ENCODE measurements around the gene PATE4.

PATE4 gene

DNA sequence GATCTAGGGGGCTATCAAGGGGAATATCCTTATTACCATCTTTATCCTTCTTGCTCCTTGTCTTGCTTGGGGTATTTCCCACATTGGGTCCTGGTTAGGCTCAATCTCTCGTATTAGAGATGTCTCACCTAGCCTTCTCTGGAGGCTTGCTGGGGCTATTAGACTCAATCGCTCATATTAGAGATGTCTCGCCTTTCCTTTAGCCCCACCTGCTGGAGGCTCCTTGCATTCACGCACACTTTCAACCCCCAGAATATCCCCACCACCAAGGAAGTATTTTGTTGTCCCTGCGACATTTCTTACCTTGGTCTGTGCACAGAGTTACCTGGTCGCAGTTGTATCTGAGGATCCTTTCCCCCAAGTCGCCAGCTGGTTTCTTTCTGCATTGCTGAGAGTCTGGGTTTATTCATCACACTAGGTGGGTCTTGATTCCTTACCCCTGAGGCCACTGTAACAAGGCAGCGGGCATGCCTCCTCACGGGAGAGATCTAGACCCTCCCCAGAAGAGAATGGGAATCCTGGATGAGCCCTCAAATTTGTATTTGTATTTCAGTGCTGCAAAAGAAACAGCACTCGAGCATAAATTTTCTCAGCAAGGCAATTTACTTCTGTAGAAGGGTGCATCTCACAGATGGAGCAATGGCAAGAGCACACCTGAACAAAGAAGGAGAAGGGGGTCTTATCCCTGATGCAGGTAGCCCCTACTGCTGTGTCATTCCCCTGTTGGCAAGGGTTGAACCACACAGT, 38.4 kb downstream of the PATE4 start:
- Histone ChIP-seq H3K36me3 (ENCODE audit: insufficient read depth, insufficient read length, low read length) (peaks cover 3% of the 10 kb centered on the region), H3K9me3 (ENCODE audit: insufficient read depth, low read length) (peaks cover 17% of the 10 kb centered on the region; the same call in 1 of the 2 replicates), H3K9ac (ENCODE audit: insufficient read length, low read depth) (no peak overlapping the region), H3K4me3 (ENCODE audit: insufficient read length, low read depth) (no peak overlapping the region), H3K4me1 (ENCODE audit: insufficient read depth, insufficient read length) (no peaks in the 10 kb centered on the region), H3K27me3 (ENCODE audit: insufficient read depth, insufficient read length) (no peaks in the 10 kb centered on the region)
- TF ChIP-seq SUZ12 (IDR thresholded peaks at IDR 0.05; ENCODE audit: extremely low read depth, insufficient read depth, insufficient read length) (no peak), YY1 (IDR thresholded peaks at IDR 0.05; ENCODE audit: insufficient read depth, insufficient read length) (no peak), ZNF274 (IDR thresholded peaks at IDR 0.05; ENCODE audit: low read depth, low read length) (no peak)
- DNase-seq (ENCODE audit: low read depth, low spot score), result peak; percentile 25

DNA sequence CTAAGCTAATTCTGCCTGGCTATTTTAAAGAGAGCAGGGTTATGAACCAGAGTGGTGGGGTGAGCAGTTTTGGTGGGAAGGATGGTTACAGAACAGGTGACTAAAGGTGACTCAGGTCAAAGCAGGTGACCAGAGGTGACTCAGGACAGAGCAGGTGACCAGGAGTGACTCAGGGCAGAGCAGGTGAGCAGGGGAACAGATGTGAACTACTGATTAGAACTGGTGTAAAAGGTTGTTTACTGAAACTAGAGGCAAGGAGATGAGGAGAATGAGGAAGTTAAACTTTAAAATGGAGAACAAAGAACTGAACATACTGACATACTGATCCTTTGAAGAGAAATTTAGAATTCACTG, 39.0 kb downstream of the PATE4 start:
- no peak for DNase-seq (ENCODE audit: low read depth, low spot score)
- H3K9me3 ChIP-seq (ENCODE audit: insufficient read depth, low read length), result peaks cover 17% of the 10 kb centered on the region; the same call in 1 of the 2 replicates
- no peaks in the 10 kb centered on the region for H3K27me3 ChIP-seq (ENCODE audit: insufficient read depth, insufficient read length)
- H3K9ac ChIP-seq (ENCODE audit: insufficient read length, low read depth), result no peak overlapping the region
- no peak overlapping the region for H3K4me3 ChIP-seq (ENCODE audit: insufficient read length, low read depth)
- H3K4me1 ChIP-seq (ENCODE audit: insufficient read depth, insufficient read length), result no peaks in the 10 kb centered on the region
- no peak for TF ChIP-seq ZNF274 (IDR thresholded peaks at IDR 0.05; ENCODE audit: low read depth, low read length)
- TF ChIP-seq SUZ12 (IDR thresholded peaks at IDR 0.05; ENCODE audit: extremely low read depth, insufficient read depth, insufficient read length), result no peak
- TF ChIP-seq YY1 (IDR thresholded peaks at IDR 0.05; ENCODE audit: insufficient read depth, insufficient read length), result no peak
- H3K36me3 ChIP-seq (ENCODE audit: insufficient read depth, insufficient read length, low read length), result peaks cover 3% of the 10 kb centered on the region

GRCh38 chr11:125873881-125874555, 40.9 kb downstream of the PATE4 start:
- no peaks in the 10 kb centered on the region for H3K27me3 ChIP-seq (ENCODE audit: insufficient read depth, insufficient read length)
- H3K9ac ChIP-seq (ENCODE audit: insufficient read length, low read depth), result no peak overlapping the region
- peaks cover 17% of the 10 kb centered on the region; the same call in 1 of the 2 replicates for H3K9me3 ChIP-seq (ENCODE audit: insufficient read depth, low read length)
- no peak overlapping the region for H3K4me3 ChIP-seq (ENCODE audit: insufficient read length, low read depth)
- DNase-seq (ENCODE audit: low read depth, low spot score), result no peak
- H3K36me3 ChIP-seq (ENCODE audit: insufficient read depth, insufficient read length, low read length), result peaks cover 3% of the 10 kb centered on the region
- H3K4me1 ChIP-seq (ENCODE audit: insufficient read depth, insufficient read length), result no peaks in the 10 kb centered on the region
- TF ChIP-seq ZNF274 (IDR thresholded peaks at IDR 0.05; ENCODE audit: low read depth, low read length) (no peak), SUZ12 (IDR thresholded peaks at IDR 0.05; ENCODE audit: extremely low read depth, insufficient read depth, insufficient read length) (no peak), YY1 (IDR thresholded peaks at IDR 0.05; ENCODE audit: insufficient read depth, insufficient read length) (no peak)

GRCh38 chr11:125874556-125875124, 41.5 kb downstream of the PATE4 start:
- no peak overlapping the region for H3K4me3 ChIP-seq (ENCODE audit: insufficient read length, low read depth)
- peak; percentile 59 for DNase-seq (ENCODE audit: low read depth, low spot score)
- TF ChIP-seq SUZ12 (IDR thresholded peaks at IDR 0.05; ENCODE audit: extremely low read depth, insufficient read depth, insufficient read length) (no peak), YY1 (IDR thresholded peaks at IDR 0.05; ENCODE audit: insufficient read depth, insufficient read length) (no peak), ZNF274 (IDR thresholded peaks at IDR 0.05; ENCODE audit: low read depth, low read length) (no peak)

DNA sequence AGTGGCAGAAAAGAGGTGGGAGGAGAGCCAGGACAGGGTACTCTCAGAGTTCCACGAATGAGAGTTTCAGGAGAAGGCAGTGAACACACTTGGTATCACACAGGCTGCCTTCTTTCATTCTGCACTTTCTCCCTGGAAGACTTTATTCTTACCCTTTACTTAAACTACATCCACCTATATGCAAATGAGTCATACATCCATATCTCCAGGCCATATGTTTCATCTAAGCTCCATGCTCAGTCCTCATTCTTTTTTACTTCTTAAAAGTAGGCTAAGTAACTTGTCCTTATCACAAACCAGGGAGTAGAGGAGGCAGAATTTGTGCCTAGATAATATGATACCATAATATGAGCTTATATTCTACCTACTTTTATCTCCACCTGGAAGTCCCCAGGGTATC, 48.2 kb downstream of the PATE4 start:
- DNase-seq (ENCODE audit: low read depth, low spot score), result no peak
- Histone ChIP-seq H3K27me3 (ENCODE audit: insufficient read depth, insufficient read length) (no peaks in the 10 kb centered on the region), H3K9me3 (ENCODE audit: insufficient read depth, low read length) (no peaks in the 10 kb centered on the region), H3K9ac (ENCODE audit: insufficient read length, low read depth) (no peak overlapping the region), H3K4me3 (ENCODE audit: insufficient read length, low read depth) (no peak overlapping the region), H3K36me3 (ENCODE audit: insufficient read depth, insufficient read length, low read length) (no peaks in the 10 kb centered on the region), H3K4me1 (ENCODE audit: insufficient read depth, insufficient read length) (no peaks in the 10 kb centered on the region)
- no peak for TF ChIP-seq SUZ12 (IDR thresholded peaks at IDR 0.05; ENCODE audit: extremely low read depth, insufficient read depth, insufficient read length)
- TF ChIP-seq ZNF274 (IDR thresholded peaks at IDR 0.05; ENCODE audit: low read depth, low read length), result no peak
- no peak for TF ChIP-seq YY1 (IDR thresholded peaks at IDR 0.05; ENCODE audit: insufficient read depth, insufficient read length)

More at GRCh38 chr11:125874556-125875124, 41.5 kb downstream of the PATE4 start:
- H3K36me3 ChIP-seq (ENCODE audit: insufficient read depth, insufficient read length, low read length), result peaks cover 3% of the 10 kb centered on the region
- H3K9me3 ChIP-seq (ENCODE audit: insufficient read depth, low read length), result peaks cover 17% of the 10 kb centered on the region; the same call in 1 of the 2 replicates
- H3K4me1 ChIP-seq (ENCODE audit: insufficient read depth, insufficient read length), result no peaks in the 10 kb centered on the region
- H3K9ac ChIP-seq (ENCODE audit: insufficient read length, low read depth), result no peak overlapping the region
- H3K27me3 ChIP-seq (ENCODE audit: insufficient read depth, insufficient read length), result no peaks in the 10 kb centered on the region

DNA sequence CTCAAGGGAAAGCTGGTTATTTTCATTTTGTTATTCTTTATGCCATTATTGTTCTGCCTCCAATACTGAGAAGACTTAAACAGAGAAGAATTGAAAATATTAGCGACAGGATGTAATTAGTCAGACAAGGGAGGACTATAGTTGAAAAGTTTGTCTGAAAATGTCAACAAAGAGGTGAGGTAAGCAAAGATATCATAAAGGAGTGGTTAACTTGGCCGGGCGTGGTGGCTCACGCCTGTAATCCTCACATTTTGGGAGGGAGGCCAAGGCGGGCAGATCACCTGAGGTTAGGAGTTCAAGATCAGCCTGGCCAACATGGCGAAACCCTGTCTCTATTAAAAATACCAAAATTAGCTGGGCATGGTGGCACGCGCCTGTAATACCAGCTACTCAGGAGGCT, 50.3 kb downstream of the PATE4 start:
- Histone ChIP-seq H3K36me3 (ENCODE audit: insufficient read depth, insufficient read length, low read length) (no peaks in the 10 kb centered on the region), H3K27me3 (ENCODE audit: insufficient read depth, insufficient read length) (no peaks in the 10 kb centered on the region), H3K4me1 (ENCODE audit: insufficient read depth, insufficient read length) (no peaks in the 10 kb centered on the region), H3K9me3 (ENCODE audit: insufficient read depth, low read length) (no peaks in the 10 kb centered on the region; the same call in 1 of the 2 replicates), H3K9ac (ENCODE audit: insufficient read length, low read depth) (no peak overlapping the region), H3K4me3 (ENCODE audit: insufficient read length, low read depth) (no peak overlapping the region)
- no peak for DNase-seq (ENCODE audit: low read depth, low spot score)
- TF ChIP-seq SUZ12 (IDR thresholded peaks at IDR 0.05; ENCODE audit: extremely low read depth, insufficient read depth, insufficient read length) (no peak), YY1 (IDR thresholded peaks at IDR 0.05; ENCODE audit: insufficient read depth, insufficient read length) (no peak), ZNF274 (IDR thresholded peaks at IDR 0.05; ENCODE audit: low read depth, low read length) (no peak)

- Histone ChIP-seq H3K4me3 (ENCODE audit: insufficient read length, low read depth) (peak overlapping the region; percentile 31), H3K27me3 (ENCODE audit: insufficient read depth, insufficient read length) (no peaks in the 10 kb centered on the region), H3K4me1 (ENCODE audit: insufficient read depth, insufficient read length) (no peaks in the 10 kb centered on the region), H3K9me3 (ENCODE audit: insufficient read depth, low read length) (no peaks in the 10 kb centered on the region; the same call in 1 of the 2 replicates), H3K36me3 (ENCODE audit: insufficient read depth, insufficient read length, low read length) (peaks cover 13% of the 10 kb centered on the region), H3K9ac (ENCODE audit: insufficient read length, low read depth) (peak overlapping the region; percentile 33)
- no peak for TF ChIP-seq SUZ12 (IDR thresholded peaks at IDR 0.05; ENCODE audit: extremely low read depth, insufficient read depth, insufficient read length)
- TF ChIP-seq ZNF274 (IDR thresholded peaks at IDR 0.05; ENCODE audit: low read depth, low read length), result no peak
- TF ChIP-seq YY1 (IDR thresholded peaks at IDR 0.05; ENCODE audit: insufficient read depth, insufficient read length), result no peak
- DNase-seq (ENCODE audit: low read depth, low spot score), result peak; percentile 32
These were observed 53.9 kb downstream of the PATE4 start for GRCh38 chr11:125886997-125887372.

All from NT2/D1 (cell line).